ENCODE results near the gene SPRTN.
A peak's percentile ranks its signal among the peaks of the same experiment; 100 is the strongest.

Gene SPRTN

GRCh38 chr1:231338270-231339128, at the start of gene SPRTN:
SPRTN (plus strand) TSS chr1:231338293; CDS start chr1:231338384, 91 bp downstream.
- DNase-seq: no peak

- DNase-seq: no peak
Observed at GRCh38 chr1:231295938-231296337, 42.2 kb upstream of the SPRTN start.

- no peak for DNase-seq
Observed at GRCh38 chr1:231301990-231302389, 36.1 kb upstream of the SPRTN start.

GRCh38 chr1:231310391-231310934, 27.6 kb upstream of the SPRTN start:
- no peak for DNase-seq

GRCh38 chr1:231311720-231312431, 26.2 kb upstream of the SPRTN start:
- DNase-seq: no peak

- no peak for DNase-seq
Observed at GRCh38 chr1:231312432-231312788, 25.7 kb upstream of the SPRTN start.

GRCh38 chr1:231313661-231314060, 24.4 kb upstream of the SPRTN start:
- DNase-seq: no peak

GRCh38 chr1:231315887-231316286, 22.2 kb upstream of the SPRTN start:
- peak; percentile 28 for DNase-seq

- DNase-seq: no peak
Observed at GRCh38 chr1:231317306-231318014, 20.6 kb upstream of the SPRTN start.

GRCh38 chr1:231318015-231318355, 20.1 kb upstream of the SPRTN start:
- DNase-seq: no peak

- DNase-seq: no peak
Observed at GRCh38 chr1:231318568-231318967, 19.5 kb upstream of the SPRTN start.

- no peak for DNase-seq
Observed at GRCh38 chr1:231319080-231319479, 19.0 kb upstream of the SPRTN start.

GRCh38 chr1:231322880-231323530, 15.1 kb upstream of the SPRTN start:
- no peak for DNase-seq

- no peak for DNase-seq
Observed at GRCh38 chr1:231324660-231325059, 13.4 kb upstream of the SPRTN start.

- DNase-seq: no peak
Observed at GRCh38 chr1:231326248-231326647, 11.8 kb upstream of the SPRTN start.

- no peak for DNase-seq
Observed at GRCh38 chr1:231327617-231328016, 10.5 kb upstream of the SPRTN start.

GRCh38 chr1:231329483-231329882, 8.6 kb upstream of the SPRTN start:
- DNase-seq: no peak

GRCh38 chr1:231332761-231333160, 5.3 kb upstream of the SPRTN start:
- no peak for DNase-seq

- no peak for DNase-seq
Observed at GRCh38 chr1:231334079-231334666, 3.9 kb upstream of the SPRTN start.

- no peak for DNase-seq
Observed at GRCh38 chr1:231334952-231335351, 3.1 kb upstream of the SPRTN start.

- no peak for DNase-seq
Observed at GRCh38 chr1:231335663-231336602, 2.2 kb upstream of the SPRTN start.

Measured in CD4-positive, alpha-beta T cell treated with Interleukin-15 for 1 hour (primary cell).